Loucy (cell line): Measurements from ENCODE around the gene TAF4.
"Not testable (repeated sequence)": the region's sequence is repeated elsewhere in the genome, so short reads cannot be mapped to it uniquely, and the experiment has no call there.

Experiments used
- H2AFZ ChIP-seq: fragments of 200-600 bp; sonication (generic); 2 replicates; pipeline ENCODE4 v1.6.0; 2016; ENCODE audit warnings: antibody characterized with exemption, mild to moderate bottlenecking, low read length, moderate library complexity
- H3F3A ChIP-seq: fragments of 200-600 bp; 2 replicates; pipeline ENCODE4 v1.6.0; 2016; ENCODE audit warnings: antibody characterized with exemption, low read depth, mild to moderate bottlenecking
- H3K27me3 ChIP-seq: fragments of 200-600 bp; sonication (generic); 2 replicates; pipeline ENCODE4 v1.6.1; 2014; ENCODE audit warnings: low read length, mild to moderate bottlenecking; ENCODE audit not compliant: insufficient read depth, poor library complexity, severe bottlenecking
- H3K36me3 ChIP-seq: fragments of 200-600 bp; sonication (generic); 2 replicates; pipeline ENCODE4 v1.6.1; 2016; ENCODE audit warnings: low read length; ENCODE audit not compliant: insufficient read depth
- H3K4me1 ChIP-seq: fragments of 200-600 bp; sonication (generic); 2 replicates; pipeline ENCODE4 v1.5.1; 2014; ENCODE audit warnings: low read length, mild to moderate bottlenecking; ENCODE audit not compliant: insufficient read depth, poor library complexity, severe bottlenecking
- H3K4me2 ChIP-seq: fragments of 200-600 bp; sonication (generic); 2 replicates; pipeline ENCODE4 v1.6.0; 2014; ENCODE audit warnings: antibody characterized with exemption, low read length, low read depth, mild to moderate bottlenecking; ENCODE audit not compliant: poor library complexity, severe bottlenecking
- H3K4me3 ChIP-seq: fragments of 200-600 bp; sonication (generic); 2 replicates; pipeline ENCODE4 v1.5.1; 2014; ENCODE audit warnings: low read length, mild to moderate bottlenecking, mixed read lengths; ENCODE audit not compliant: poor library complexity, severe bottlenecking
- H3K79me2 ChIP-seq: fragments of 200-600 bp; sonication (generic); 2 replicates; pipeline ENCODE4 v1.6.1; 2014; ENCODE audit warnings: low read length; ENCODE audit not compliant: insufficient read depth
- H3K9ac ChIP-seq: fragments of 200-600 bp; sonication (generic); 2 replicates; pipeline ENCODE4 v1.6.0; 2014; ENCODE audit warnings: mild to moderate bottlenecking, low read depth, low read length, moderate library complexity; ENCODE audit not compliant: poor library complexity, severe bottlenecking
- H3K9me2 ChIP-seq: fragments of 200-600 bp; sonication (generic); replicated peaks from 2 replicates; pipeline ENCODE4 v1.6.1; 2016; ENCODE audit warnings: low read depth, low read length, mixed read lengths
- H3K9me3 ChIP-seq: fragments of 200-600 bp; sonication (generic); 2 replicates; pipeline ENCODE4 v1.6.1; 2014; ENCODE audit warnings: mild to moderate bottlenecking, antibody characterized with exemption, low read length, low read depth; ENCODE audit not compliant: insufficient read depth
- H4K20me1 ChIP-seq: fragments of 200-600 bp; sonication (generic); 2 replicates; pipeline ENCODE4 v1.6.0; 2014; ENCODE audit warnings: antibody characterized with exemption, low read length, mild to moderate bottlenecking; ENCODE audit not compliant: insufficient read depth, poor library complexity, severe bottlenecking
- CTCF ChIP-seq: fragments of 200-600 bp; sonication (generic); conservative IDR thresholded peaks from 2 replicates; pipeline ENCODE4 v1.5.1; 2014; ENCODE audit warnings: mild to moderate bottlenecking, antibody characterized with exemption, low read length
- EZH2phosphoT487 ChIP-seq: fragments of 200-600 bp; IDR thresholded peaks from 2 replicates; pipeline ENCODE4 v1.6.1; 2018; ENCODE audit warnings: antibody characterized with exemption, mild to moderate bottlenecking, moderate library complexity, borderline replicate concordance

Gene TAF4

GRCh38 chr20:62087632-62088031, 22.0 kb upstream of the TAF4 start:
- H3K4me3 ChIP-seq = no peak overlapping the region
- H3K27me3 ChIP-seq = no peaks in the 10 kb centered on the region
- no peak overlapping the region for H3K4me2 ChIP-seq
- no peaks in the 10 kb centered on the region for H3K9me2 ChIP-seq
- no peaks in the 10 kb centered on the region for H3K36me3 ChIP-seq
- H3K4me1 ChIP-seq = no peaks in the 10 kb centered on the region
- H2AFZ ChIP-seq = no peak overlapping the region
- H3K9me3 ChIP-seq = no peaks in the 10 kb centered on the region
- H3K9ac ChIP-seq = no peak overlapping the region
- no peaks in the 10 kb centered on the region for H4K20me1 ChIP-seq
- no peak for TF ChIP-seq EZH2phosphoT487
- TF ChIP-seq CTCF = no peak
- H3F3A ChIP-seq = no peaks in the 10 kb centered on the region
- H3K79me2 ChIP-seq = no peaks in the 10 kb centered on the region

DNA sequence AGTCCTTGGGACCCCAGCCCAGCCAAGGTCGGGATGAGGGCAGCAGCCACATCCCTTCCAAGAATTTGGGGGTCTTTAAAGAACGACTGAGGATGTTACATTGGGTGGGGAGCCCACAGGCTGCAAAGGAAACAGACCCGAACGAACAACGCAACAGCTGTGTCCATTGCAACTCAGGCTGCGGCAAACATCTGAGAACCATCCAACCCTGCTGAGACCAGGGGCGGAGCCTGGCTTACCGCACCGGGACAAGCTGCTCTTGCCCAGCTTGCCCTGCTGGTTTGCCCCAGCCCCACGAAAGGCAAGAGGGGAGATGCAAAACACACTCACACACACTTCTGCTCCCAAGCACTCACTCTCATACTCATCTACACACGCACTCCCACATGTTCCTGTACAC, 21.5 kb upstream of the TAF4 start:
- Histone ChIP-seq H2AFZ (no peak overlapping the region), H3K4me2 (no peak overlapping the region), H3F3A (no peaks in the 10 kb centered on the region), H3K9ac (no peak overlapping the region), H3K9me3 (no peaks in the 10 kb centered on the region), H3K27me3 (no peaks in the 10 kb centered on the region), H3K79me2 (no peaks in the 10 kb centered on the region), H3K36me3 (no peaks in the 10 kb centered on the region), H3K4me1 (no peaks in the 10 kb centered on the region), H4K20me1 (no peaks in the 10 kb centered on the region), H3K4me3 (no peak overlapping the region), H3K9me2 (no peaks in the 10 kb centered on the region)
- TF ChIP-seq EZH2phosphoT487 (no peak), CTCF (no peak)

DNA sequence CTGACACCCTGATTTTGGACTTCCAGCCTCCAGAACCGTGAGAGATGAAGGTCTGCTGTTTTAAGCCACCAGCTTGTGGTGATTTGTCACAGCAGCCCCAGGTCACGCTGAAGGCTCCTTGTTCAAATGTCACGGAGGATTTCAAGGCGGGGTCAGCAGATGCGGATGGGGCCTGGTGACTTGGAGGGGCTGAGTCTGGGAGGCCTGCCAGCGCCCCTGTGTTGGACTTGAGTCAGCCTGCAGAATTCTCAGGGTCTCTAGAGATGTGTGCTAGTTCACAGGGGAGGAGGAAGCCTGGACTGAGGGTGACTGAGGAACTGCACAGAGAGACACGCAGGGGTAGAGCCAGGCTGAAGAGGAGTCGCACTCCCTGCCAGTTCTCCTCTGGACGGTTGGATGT, 19.5 kb upstream of the TAF4 start:
- H2AFZ ChIP-seq = no peak overlapping the region
- no peaks in the 10 kb centered on the region for H3K9me3 ChIP-seq
- H3K27me3 ChIP-seq = no peaks in the 10 kb centered on the region
- H3K9me2 ChIP-seq = no peaks in the 10 kb centered on the region
- H3K4me1 ChIP-seq = no peaks in the 10 kb centered on the region
- H3K36me3 ChIP-seq = no peaks in the 10 kb centered on the region
- H3K4me2 ChIP-seq = no peak overlapping the region
- H4K20me1 ChIP-seq = no peaks in the 10 kb centered on the region
- H3F3A ChIP-seq = no peaks in the 10 kb centered on the region
- no peak overlapping the region for H3K9ac ChIP-seq
- no peaks in the 10 kb centered on the region for H3K79me2 ChIP-seq
- H3K4me3 ChIP-seq = no peak overlapping the region
- TF ChIP-seq CTCF (no peak), EZH2phosphoT487 (no peak)

- not testable (repeated sequence) for H3K27me3 ChIP-seq
Observed at GRCh38 chr20:62084224-62084623, 18.5 kb upstream of the TAF4 start.

More at GRCh38 chr20:62084224-62084623, 18.5 kb upstream of the TAF4 start:
- H3K4me3 ChIP-seq, H4K20me1 ChIP-seq, H3K36me3 ChIP-seq, H3K9me2 ChIP-seq, H3K4me2 ChIP-seq, H3K4me1 ChIP-seq, H3K79me2 ChIP-seq, H2AFZ ChIP-seq, H3K9ac ChIP-seq, H3F3A ChIP-seq, H3K9me3 ChIP-seq: not testable (repeated sequence)
